Spleen (tissue), 11 donors: ENCODE data around the gene ZNF474. TPM values are rescaled to one million over a fixed set of nuclear protein-coding genes. Genes with fewer than 3 reads are reported as not detected.

Experiments used
- DNase-seq: peaks from one replicate; pipeline ENCODE4 v3.0.0-alpha.2; 2020
- H3K27ac ChIP-seq, 8 donors: fragments of 200-600 bp; sonication (generic) in 7 of 8; 1 replicate in 4 of 8; 2 replicates in 4 of 8; pipeline versions ENCODE4 v1.5.0 to v1.8.0; 2016 to 2021; ENCODE audit warnings: inconsistent platforms in 4 of 8, mild to moderate bottlenecking in 4 of 8, moderate library complexity in 1 of 8
- H3K27me3 ChIP-seq, 7 donors: fragments of 200-600 bp; sonication (generic) in 6 of 7; replicated peaks in 1 of 7; 1 replicate in 4 of 7; 2 replicates in 3 of 7; pipeline versions ENCODE4 v1.5.0 to v1.8.0; 2016 to 2021; ENCODE audit warnings: inconsistent platforms in 3 of 7, mild to moderate bottlenecking in 1 of 7
- H3K36me3 ChIP-seq, 6 donors: fragments of 200-600 bp; sonication (generic) in 5 of 6; 1 replicate in 4 of 6; 2 replicates in 2 of 6; pipeline versions ENCODE4 v1.5.0 to v1.8.0; 2016 to 2021; ENCODE audit warnings: inconsistent platforms in 2 of 6
- H3K4me1 ChIP-seq, 6 donors: fragments of 200-600 bp; sonication (generic) in 5 of 6; 1 replicate in 3 of 6; 2 replicates in 3 of 6; pipeline versions ENCODE4 v1.5.0 to v1.8.0; 2016 to 2021; ENCODE audit warnings: inconsistent platforms in 3 of 6
- H3K4me3 ChIP-seq, 8 donors: fragments of 200-600 bp; sonication (generic) in 7 of 8; 1 replicate in 4 of 8; 2 replicates in 4 of 8; pipeline versions ENCODE4 v1.5.0 to v1.8.0; 2016 to 2021; ENCODE audit warnings: inconsistent platforms in 4 of 8, mild to moderate bottlenecking in 4 of 8, moderate library complexity in 2 of 8
- H3K9me3 ChIP-seq, 8 donors: fragments of 200-600 bp; sonication (generic) in 7 of 8; 1 replicate in 4 of 8; 2 replicates in 4 of 8; pipeline versions ENCODE4 v1.5.0 to v1.8.0; 2016 to 2021; ENCODE audit warnings: inconsistent platforms in 4 of 8
- CTCF ChIP-seq, 11 experiments: fragments of 200-600 bp in 7 of 11; fragments of 450-650 bp in 4 of 11; sonication (generic) in 4 of 11; IDR thresholded peaks in 8 of 11; conservative IDR thresholded peaks in 3 of 11; 1 replicate in 7 of 11; 2 replicates in 4 of 11; pipeline versions ENCODE4 v1.4.0 to v1.8.0; 2016 to 2021; ENCODE audit warnings: antibody characterized with exemption in 11 of 11, inconsistent platforms in 4 of 11, mild to moderate bottlenecking in 1 of 11
- POLR2A ChIP-seq, 3 donors: fragments of 450-650 bp; IDR thresholded peaks; one replicate each; pipeline ENCODE4 v1.5.1; 2017; ENCODE audit warnings: antibody characterized with exemption in 3 of 3, mild to moderate bottlenecking in 1 of 3
- POLR2AphosphoS5 ChIP-seq, 3 donors: sonication (generic); formaldehyde crosslinking; IDR thresholded peaks; one replicate each; pipeline ENCODE4 v1.5.1; 2017; ENCODE audit warnings: antibody characterized with exemption in 3 of 3
- WGBS, 5 donors: extraction: QIAGEN DNeasy Blood & Tissue Kit in 3 of 5; methylation state at CpG; one replicate each; pipeline versions ENCODE4 v1.1.5 to v1.1.7; 2013 to 2018; 5-methylcytosine and 5-hydroxymethylcytosine counted together
- intact Hi-C: fragments of 100-400 bp; cut with DNase I; formaldehyde crosslinking; loops from one replicate; pipeline ENCODE4 v1.15.0; 2023; ENCODE audit warnings: low total_unique reads
- polyA plus RNA-seq, 3 donors: library from polyadenylated mRNA; stranded (reverse); fragments of 200-250 nt; gene quantifications; one replicate each; pipeline ENCODE4 v1.2.1, GENCODE V29; 2013
- total RNA-seq, 7 donors: library from RNA; depleted of rRNA in 3 of 7; stranded (reverse); fragments of >200 nt in 3 of 7; fragmentation: NEBNext Ultra II Directional in 4 of 7; extraction: Animal tissue kit (Norgen Biotek cat#: 25700) in 4 of 7; gene quantifications; one replicate each; pipeline versions ENCODE4 v1.1.0 to v1.2.1, GENCODE V29; 2016 to 2021
- donor health status: healthy with polysubstance abuse.
- donor health status: DM: no; HTN: no; CAD: no; lungs with moderate emphysema.
- donor health status: DM: no; HTN: no; CAD: no.
- donor health status: Bipolar disorder and iron deficiency.
- donor health status: healthy.
- donor health status: DM: no; HTN: no; CAD: no.
- donor health status: DM: yes; HTN: yes; CAD: no.

Gene ZNF474
- total and polyA plus RNA-seq, 10 donors: 0.05 to 0.60 (median 0.42) TPM; not detected in 5

GRCh38 chr5:122180863-122181548 lies 51.7 kb downstream of the ZNF474 start:
- TF ChIP-seq CTCF (IDR thresholded peaks at IDR 0.05 in 8 of 11, conservative IDR thresholded peaks at IDR 0.05 in 3 of 11) (no peak), POLR2AphosphoS5 (IDR thresholded peaks at IDR 0.05) (no peak), POLR2A (IDR thresholded peaks at IDR 0.05) (no peak)
- H3K27me3 ChIP-seq: no peaks in the 10 kb centered on the region
- peaks cover 0 to 25% (median 5%) of the 10 kb centered on the region in 6 donors for H3K4me1 ChIP-seq
- H3K9me3 ChIP-seq: no peaks in the 10 kb centered on the region
- no peaks in the 10 kb centered on the region for H3K36me3 ChIP-seq
- no peak overlapping the region for H3K4me3 ChIP-seq
- peak overlapping the region in 2 of 8 donors; percentile 33 to 34 for H3K27ac ChIP-seq
- intact Hi-C loops: no loop called here
- 67 to 82% (median 75%) methylated on average over 2 of the region's 2 CpGs for WGBS, 5 donors
- DNase-seq: no peak

DNA sequence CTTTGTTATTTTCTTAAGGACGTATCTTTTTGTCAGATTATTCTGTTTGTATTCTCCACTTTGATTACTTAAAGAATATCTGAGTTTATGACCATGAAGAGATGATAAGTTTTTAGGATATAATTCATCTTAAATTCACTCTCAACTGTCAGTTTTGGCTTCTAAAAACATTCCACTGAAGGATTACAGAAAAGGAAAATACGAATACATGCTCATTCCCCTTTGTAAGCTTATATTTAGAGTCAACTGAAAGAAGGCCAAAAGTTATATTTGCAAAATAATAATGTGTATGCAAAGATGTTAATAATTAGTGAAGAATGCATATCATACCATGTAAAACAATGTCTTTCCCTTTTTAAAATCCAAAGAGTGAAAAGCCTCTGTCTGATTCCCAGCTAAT lies 52.5 kb downstream of the ZNF474 start:
- Histone ChIP-seq H3K4me3 (no peak overlapping the region), H3K36me3 (no peaks in the 10 kb centered on the region), H3K27ac (peak overlapping the region in 3 of 8 donors; percentile 33 to 47 (median 43)), H3K4me1 (peaks cover 0 to 25% (median 5%) of the 10 kb centered on the region in 6 donors), H3K27me3 (no peaks in the 10 kb centered on the region), H3K9me3 (no peaks in the 10 kb centered on the region)
- no peak for DNase-seq
- intact Hi-C loops: no loop called here
- WGBS, 5 donors: 56 to 81% (median 68%) methylated on average over 2 of the region's 2 CpGs
- TF ChIP-seq POLR2A (IDR thresholded peaks at IDR 0.05) (no peak), POLR2AphosphoS5 (IDR thresholded peaks at IDR 0.05) (no peak), CTCF (IDR thresholded peaks at IDR 0.05 in 8 of 11, conservative IDR thresholded peaks at IDR 0.05 in 3 of 11) (no peak)

DNA sequence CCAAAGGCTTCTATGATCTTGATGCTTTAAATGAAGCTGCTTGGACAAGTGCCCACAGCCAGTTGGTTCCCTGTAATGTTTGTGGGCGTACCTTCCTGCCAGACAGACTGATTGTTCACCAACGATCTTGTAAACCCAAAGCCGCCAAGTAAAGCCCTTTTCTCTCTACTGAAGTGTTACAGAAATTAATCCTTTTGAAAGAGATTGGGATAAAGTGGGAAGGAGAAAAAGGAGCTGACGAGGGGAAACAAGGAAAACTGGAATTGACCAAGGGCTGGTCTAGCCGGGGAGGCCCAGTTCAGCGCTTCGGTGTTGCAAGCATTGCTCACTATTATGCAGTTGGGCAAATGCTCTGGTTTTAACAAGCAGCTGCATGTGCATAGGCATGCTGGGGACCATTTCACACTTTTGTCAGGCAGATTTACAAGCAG lies 53.2 kb downstream of the ZNF474 start:
- no peak overlapping the region for H3K4me3 ChIP-seq

More for the DNA sequence above, 53.2 kb downstream of the ZNF474 start:
- Histone ChIP-seq H3K36me3 (no peaks in the 10 kb centered on the region), H3K27me3 (no peaks in the 10 kb centered on the region), H3K4me1 (peaks cover 0 to 26% (median 6%) of the 10 kb centered on the region in 6 donors), H3K9me3 (no peaks in the 10 kb centered on the region), H3K27ac (peak overlapping the region in 4 of 8 donors; percentile 9 to 47 (median 44))
- 36 to 61% (median 41%) methylated on average over 7 of the region's 7 CpGs for whole genome bisulfite sequencing, 5 donors
- DNase-seq: no peak
- intact Hi-C loops: no loop called here
- TF ChIP-seq POLR2A (IDR thresholded peaks at IDR 0.05) (no peak), CTCF (IDR thresholded peaks at IDR 0.05 in 8 of 11, conservative IDR thresholded peaks at IDR 0.05 in 3 of 11) (no peak), POLR2AphosphoS5 (IDR thresholded peaks at IDR 0.05) (no peak)
